GM12864 (cell line): ENCODE results near the gene MRGPRF.

ENCODE experiments used
- DNase-seq: peaks from one replicate; pipeline ENCODE4 v3.0.0-alpha.2; 2011; ENCODE audit warnings: low read depth
- H3K4me3 ChIP-seq: 2 replicates; pipeline ENCODE4 v1.5.1; 2011; ENCODE audit warnings: mild to moderate bottlenecking, low read depth, low read length, control low read depth
- CTCF ChIP-seq: IDR thresholded peaks from 2 replicates; pipeline ENCODE4 v1.5.1; 2011; ENCODE audit warnings: low read depth, mild to moderate bottlenecking, moderate library complexity, low read length, control low read depth, inconsistent platforms; ENCODE audit errors: missing control alignments

Gene MRGPRF

GRCh38 chr11:69013009-69013951 lies at the start of gene MRGPRF:
TSS of gene MRGPRF (minus strand) at chr11:69013246. CDS start at chr11:69009901, 3,345 bp downstream.
- no peak for TF ChIP-seq CTCF
- H3K4me3 ChIP-seq: no peak within 1 kb of the TSS
- DNase-seq: no peak

- no peak for TF ChIP-seq CTCF
- DNase-seq: no peak
- no peak overlapping the region for H3K4me3 ChIP-seq
These were observed 49.3 kb upstream of the MRGPRF start for GRCh38 chr11:69062169-69062855.

GRCh38 chr11:69061713-69062053 lies 48.6 kb upstream of the MRGPRF start:
- H3K4me3 ChIP-seq: no peak overlapping the region
- DNase-seq: no peak
- TF ChIP-seq CTCF: no peak

GRCh38 chr11:69060806-69061712 lies 48.0 kb upstream of the MRGPRF start:
- H3K4me3 ChIP-seq: no peak overlapping the region
- TF ChIP-seq CTCF: no peak
- DNase-seq: no peak

- no peak for TF ChIP-seq CTCF
- DNase-seq: no peak
- H3K4me3 ChIP-seq: no peak overlapping the region
These were observed 46.9 kb upstream of the MRGPRF start for GRCh38 chr11:69059985-69060384.

- no peak overlapping the region for H3K4me3 ChIP-seq
- TF ChIP-seq CTCF: no peak
- no peak for DNase-seq
These were observed 46.4 kb upstream of the MRGPRF start for GRCh38 chr11:69059429-69059828.
